Lower leg skin (tissue), 4 donors: Measurements from ENCODE around the gene SCP2D1. TPM values are rescaled to one million over a fixed set of nuclear protein-coding genes. Genes with fewer than 3 reads are reported as not detected.

Experiments
- DNase-seq, 2 donors: peaks; one replicate each; pipeline ENCODE4 v3.0.0-alpha.2; 2019; ENCODE audit warnings: low spot score in 2 of 2
- H3K4me3 ChIP-seq: fragments of 200-600 bp; sonication (generic); 2 replicates; pipeline ENCODE4 v1.5.1; 2017; ENCODE audit warnings: mild to moderate bottlenecking, low read depth; ENCODE audit not compliant: poor library complexity, severe bottlenecking
- CTCF ChIP-seq, 3 donors: fragments of 450-650 bp; IDR thresholded peaks; one replicate each; pipeline ENCODE4 v1.5.1; 2016; ENCODE audit warnings: antibody characterized with exemption in 3 of 3, mild to moderate bottlenecking in 3 of 3, moderate library complexity in 2 of 3
- POLR2A ChIP-seq, 2 donors: fragments of 450-650 bp; IDR thresholded peaks; one replicate each; pipeline ENCODE4 v1.6.1; 2016 to 2017; ENCODE audit warnings: antibody characterized with exemption in 2 of 2, mild to moderate bottlenecking in 1 of 2, moderate library complexity in 1 of 2
- WGBS, 2 donors: methylation state at CpG; one replicate each; pipeline ENCODE4 v1.1.5; 2018; 5-methylcytosine and 5-hydroxymethylcytosine counted together
- intact Hi-C: fragments of 100-400 bp; cut with DNase I; formaldehyde crosslinking; loops from one replicate; pipeline ENCODE4 v1.15.0; 2023; ENCODE audit warnings: low total_unique reads
- total RNA-seq, 4 donors: library from RNA; depleted of rRNA; stranded (reverse); fragments of >200 nt; gene quantifications; one replicate each; pipeline ENCODE4 v1.1.0, GENCODE V29; 2016

Gene SCP2D1
- total RNA-seq, 4 donors from 2014 or later: not detected

GRCh38 chr20:18793625-18794427 is 19.8 kb upstream of the SCP2D1 start:
- peak; percentile 93 to 97 for DNase-seq
- no peak for TF ChIP-seq CTCF (IDR thresholded peaks at IDR 0.05)
- no peak for TF ChIP-seq POLR2A (IDR thresholded peaks at IDR 0.05)
- intact Hi-C loops: no loop called here
- 7 to 12% methylated on average over 19 to 28 of the region's 29 CpGs for WGBS, 2 donors
- H3K4me3 ChIP-seq: peak overlapping the region; percentile 66

GRCh38 chr20:18794428-18794787 is 19.2 kb upstream of the SCP2D1 start:
- 55 to 61% methylated on average over 3 of the region's 3 CpGs for WGBS, 2 donors
- no peak for DNase-seq
- intact Hi-C loops: no loop called here
- TF ChIP-seq CTCF (IDR thresholded peaks at IDR 0.05) (no peak), POLR2A (IDR thresholded peaks at IDR 0.05) (no peak)
- H3K4me3 ChIP-seq: peak overlapping the region; percentile 66

- no peak overlapping the region for H3K4me3 ChIP-seq
- intact Hi-C loops: no loop called here
- 89 to 91% methylated on average over 4 of the region's 4 CpGs for WGBS, 2 donors
- TF ChIP-seq CTCF (IDR thresholded peaks at IDR 0.05) (no peak), POLR2A (IDR thresholded peaks at IDR 0.05) (no peak)
- no peak for DNase-seq
These were observed 18.2 kb upstream of the SCP2D1 start for GRCh38 chr20:18795366-18795765.

GRCh38 chr20:18796282-18796833 is 17.2 kb upstream of the SCP2D1 start:
- intact Hi-C loops: no loop called here

GRCh38 chr20:18801516-18801915 is 12.1 kb upstream of the SCP2D1 start:
- TF ChIP-seq POLR2A (IDR thresholded peaks at IDR 0.05) (no peak), CTCF (IDR thresholded peaks at IDR 0.05) (no peak)
- H3K4me3 ChIP-seq: no peak overlapping the region
- DNase-seq: no peak
- intact Hi-C loops: no loop called here
- 85% methylated on average over 2 of the region's 2 CpGs for WGBS, 2 donors

More at GRCh38 chr20:18796282-18796833, 17.2 kb upstream of the SCP2D1 start:
- H3K4me3 ChIP-seq: no peak overlapping the region
- no peak for DNase-seq
- WGBS, 2 donors: 85 to 92% methylated on average over 2 of the region's 2 CpGs
- TF ChIP-seq CTCF (IDR thresholded peaks at IDR 0.05) (no peak), POLR2A (IDR thresholded peaks at IDR 0.05) (no peak)
